ENCODE measurements around the gene DNLZ.
"Not testable (repeated sequence)": the region's sequence is repeated elsewhere in the genome, so short reads cannot be mapped to it uniquely, and the experiment has no call there.

Gene DNLZ

GRCh38 chr9:136358016-136358415, 5.5 kb downstream of the DNLZ start:
- no peak for DNase-seq

GRCh38 chr9:136357202-136357725, 6.3 kb downstream of the DNLZ start:
- DNase-seq, result no peak

GRCh38 chr9:136355616-136356557, 7.7 kb downstream of the DNLZ start:
- no peak for DNase-seq

GRCh38 chr9:136354592-136355085, 8.9 kb downstream of the DNLZ start:
- DNase-seq, result no peak

GRCh38 chr9:136353757-136354488, 9.6 kb downstream of the DNLZ start:
- no peak for DNase-seq

- DNase-seq, result no peak
Observed at GRCh38 chr9:136353088-136353487, 10.5 kb downstream of the DNLZ start.

GRCh38 chr9:136352682-136353081, 10.9 kb downstream of the DNLZ start:
- no peak for DNase-seq

GRCh38 chr9:136351868-136352267, 11.7 kb downstream of the DNLZ start:
- not testable (repeated sequence) for DNase-seq

- no peak for DNase-seq
Observed at GRCh38 chr9:136351252-136351800, 12.2 kb downstream of the DNLZ start.

- no peak for DNase-seq
Observed at GRCh38 chr9:136349546-136349945, 14.0 kb downstream of the DNLZ start.

GRCh38 chr9:136348691-136349090, 14.9 kb downstream of the DNLZ start:
- no peak for DNase-seq

GRCh38 chr9:136347472-136348256, 15.9 kb downstream of the DNLZ start:
- DNase-seq, result no peak

- no peak for DNase-seq
Observed at GRCh38 chr9:136346927-136347465, 16.5 kb downstream of the DNLZ start.

- no peak for DNase-seq
Observed at GRCh38 chr9:136346157-136346481, 17.4 kb downstream of the DNLZ start.

- no peak for DNase-seq
Observed at GRCh38 chr9:136345281-136346156, 18.0 kb downstream of the DNLZ start.

GRCh38 chr9:136344544-136345280, 18.8 kb downstream of the DNLZ start:
- DNase-seq, result no peak

- no peak for DNase-seq
Observed at GRCh38 chr9:136343884-136344269, 19.7 kb downstream of the DNLZ start.

- DNase-seq, result no peak
Observed at GRCh38 chr9:136343121-136343883, 20.2 kb downstream of the DNLZ start.
